ENCODE data around the gene NFIA.

DNA sequence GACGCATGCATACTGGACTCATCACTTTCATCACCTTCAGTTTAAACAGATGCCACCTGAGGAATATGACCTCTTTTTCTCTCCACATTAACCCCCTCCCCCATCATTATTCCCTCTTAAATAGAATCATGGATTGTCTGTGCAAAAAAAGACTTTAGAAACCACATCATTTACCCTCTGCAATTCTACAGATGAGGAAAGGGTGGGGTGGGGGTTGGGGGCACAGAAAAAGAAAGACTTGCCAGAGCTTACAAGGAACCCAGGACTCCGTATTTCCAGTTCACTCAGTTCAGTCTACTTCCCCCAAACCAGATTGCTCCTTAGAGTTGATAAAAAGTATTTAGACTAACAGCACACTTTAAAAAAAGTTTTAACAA, 26.2 kb upstream of the NFIA start:
- TF ChIP-seq CTCF (IDR thresholded peaks at IDR 0.05) (no peak), EZH2 (IDR thresholded peaks at IDR 0.05; ENCODE audit: borderline replicate concordance, insufficient read depth, low read depth, low read length, poor library complexity, severe bottlenecking) (no peak)

Measured in B cell (primary cell).